SK-MEL-5 (cell line): ENCODE data around the gene C1orf115. TPM values are rescaled to one million over a fixed set of nuclear protein-coding genes. Genes with fewer than 3 reads are reported as not detected.

Source experiments
- DNase-seq: peaks from one replicate; pipeline ENCODE4 v3.0.0-alpha.2; 2016; ENCODE audit warnings: low read depth, low spot score
- in situ Hi-C: cut with HindIII; loops from 2 replicates; pipeline ENCODE4 v1.10.0; 2016; ENCODE audit warnings: low sequenced_read_pairs, high pct_unique_total_duplicates, low pct_unique_long_range_greater_than_20kb
- total RNA-seq: library from RNA; depleted of rRNA; stranded (reverse); fragments of >200 nt; shearing (Covaris generic); gene quantifications from 2 replicates; pipeline ENCODE4 v1.2.3, GENCODE V29; 2014; rRNA removed

Gene C1orf115
- total RNA-seq, 1 experiment from 2014 or later = 11.8 TPM

DNA sequence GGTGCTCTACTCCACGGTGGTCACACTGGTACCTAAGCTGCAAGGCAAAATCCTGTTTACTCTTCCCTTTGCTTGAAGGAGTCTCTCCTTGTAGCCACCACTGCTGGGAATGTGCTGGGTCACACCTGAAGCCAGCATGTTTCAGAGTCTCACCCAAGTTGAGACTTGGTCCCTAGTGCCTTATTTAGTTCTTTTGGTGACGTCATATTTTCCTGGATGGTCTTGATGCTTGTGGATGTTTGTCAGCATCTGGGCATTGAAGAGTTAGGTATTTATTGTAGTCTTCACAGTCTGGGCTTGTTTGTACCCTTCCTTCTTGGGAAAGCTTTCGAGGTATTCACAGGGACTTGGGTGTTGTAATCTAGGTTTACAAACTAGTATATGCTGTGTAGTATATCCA is 52.4 kb downstream of the C1orf115 start:
- in situ Hi-C loops = loop anchor here (25.0 kb wide), 1 partner anchor 155 kb away; no protein-coding TSS in a partner anchor
- DNase-seq = no peak

DNA sequence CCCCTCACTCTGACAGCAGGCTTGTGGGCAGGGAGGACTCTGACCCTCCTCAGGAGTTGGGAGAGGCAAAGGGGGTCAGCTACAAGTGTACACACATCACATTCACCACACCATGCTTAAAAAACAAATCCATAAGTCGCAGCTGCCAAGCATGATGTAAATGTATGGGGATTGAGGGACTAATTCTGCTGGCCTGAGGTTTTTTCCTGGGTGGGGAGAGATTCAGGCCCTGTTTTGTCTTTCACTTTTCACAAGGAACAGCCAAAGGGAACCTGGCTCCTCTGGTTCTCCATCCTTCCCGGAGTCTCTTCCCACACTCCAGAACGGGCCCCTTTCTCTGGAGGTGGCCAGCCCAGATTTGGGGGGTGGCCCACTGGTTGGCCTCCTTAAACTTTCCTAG is 56.7 kb downstream of the C1orf115 start:
- DNase-seq = no peak
- in situ Hi-C loops = loop anchor here (25.0 kb wide), 1 partner anchor 160 kb away; no protein-coding TSS in a partner anchor

DNA sequence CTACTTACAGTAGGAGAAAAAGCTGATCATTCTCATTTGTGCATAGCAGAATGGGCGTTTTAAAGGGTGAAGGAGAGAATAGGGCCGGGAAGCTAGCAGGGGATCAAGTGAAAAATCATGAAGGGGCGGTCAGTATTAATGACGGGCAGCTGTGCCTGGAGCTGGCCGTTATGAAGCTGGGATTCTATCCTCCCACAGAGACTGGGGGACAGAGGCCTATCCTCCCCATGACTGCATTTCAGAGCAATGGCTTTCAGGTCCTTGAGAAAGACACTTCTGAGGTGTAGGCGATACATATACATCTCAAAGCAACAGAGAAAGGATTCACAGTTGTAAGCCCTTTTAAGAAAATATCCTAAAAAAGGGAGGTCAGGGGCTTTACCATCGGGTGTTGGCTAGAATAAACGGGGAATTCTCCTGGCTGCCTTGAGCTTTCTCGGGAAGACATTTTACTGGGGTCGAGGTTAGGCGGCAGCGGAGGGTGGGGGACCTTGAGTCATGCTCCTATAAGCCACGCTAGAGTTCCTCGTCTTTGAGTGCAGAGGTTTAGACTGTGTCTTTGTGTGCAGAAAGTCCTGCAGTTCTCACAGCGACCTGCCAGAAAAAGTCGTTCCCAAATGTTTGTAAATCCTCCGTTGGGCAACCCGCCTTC is 57.4 kb downstream of the C1orf115 start:
- DNase-seq = no peak
- in situ Hi-C loops = loop anchor here (25.0 kb wide), 1 partner anchor 160 kb away; no protein-coding TSS in a partner anchor

DNA sequence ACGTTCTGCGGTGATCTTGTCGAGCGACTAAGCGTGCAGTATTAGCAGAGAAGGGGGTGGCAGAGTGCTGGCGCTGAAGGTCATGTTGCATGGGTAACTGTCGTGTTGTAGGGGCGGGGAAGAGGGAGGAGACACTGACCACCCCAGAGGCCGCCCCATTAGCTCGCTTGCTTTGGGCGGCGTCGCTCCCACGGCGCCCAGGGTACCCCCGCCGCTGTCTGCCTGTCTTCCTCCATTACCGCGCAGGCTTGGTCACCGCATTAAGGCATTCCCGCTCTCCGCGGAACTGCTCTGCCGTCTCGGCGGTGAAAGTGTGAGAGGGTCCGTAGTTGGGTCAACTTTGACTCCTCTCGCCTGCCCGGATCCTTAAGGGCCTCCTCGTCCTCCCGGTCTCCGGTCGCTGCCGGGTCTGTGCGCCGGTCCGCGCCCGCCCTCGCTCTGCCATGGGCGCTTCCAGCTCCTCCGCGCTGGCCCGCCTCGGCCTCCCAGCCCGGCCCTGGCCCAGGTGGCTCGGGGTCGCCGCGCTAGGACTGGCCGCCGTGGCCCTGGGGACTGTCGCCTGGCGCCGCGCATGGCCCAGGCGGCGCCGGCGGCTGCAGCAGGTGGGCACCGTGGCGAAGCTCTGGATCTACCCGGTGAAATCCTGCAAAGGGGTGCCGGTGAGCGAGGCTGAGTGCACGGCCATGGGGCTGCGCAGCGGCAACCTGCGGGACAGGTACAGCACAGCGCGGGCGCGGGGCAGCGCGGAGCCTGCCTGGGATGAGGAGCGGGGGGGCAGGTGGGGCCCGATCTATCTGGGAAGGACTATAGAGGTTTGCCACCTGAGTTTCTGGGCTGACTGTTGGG is 58.1 kb downstream of the C1orf115 start, which contains the start of gene MTARC2:
TSS of gene MTARC2 (plus strand) at position 234 of the 846 bp plus-strand sequence. CDS start at position 444, 210 bp downstream.
- in situ Hi-C loops = loop anchor here (25.0 kb wide), 1 partner anchor 161 kb away; no protein-coding TSS in a partner anchor
- DNase-seq = peak; percentile 55

Other genes starting within 250 kb of the C1orf115 start
- gene MARK1, start 162.2 kb upstream of the C1orf115 start, total RNA-seq = 1.9 and 2.6 TPM in 2 replicates
- 1.2 TPM in 2 replicates for gene MTARC2, start 58.0 kb downstream of the C1orf115 start, total RNA-seq
- 0.61 and 1.6 TPM in 2 replicates for gene MTARC1, start 96.5 kb downstream of the C1orf115 start, total RNA-seq
- 4.9 and 5.3 TPM in 2 replicates for gene HLX, start 189.1 kb downstream of the C1orf115 start, total RNA-seq